SU-DHL-6 (cell line): ENCODE results near the gene TBX5.

Experiments used
- H2AFZ ChIP-seq: fragments of 200-600 bp; sonication (generic); 2 replicates; pipeline ENCODE4 v1.6.1; 2014; ENCODE audit warnings: low read depth, mild to moderate bottlenecking, moderate library complexity, mixed read lengths, antibody characterized with exemption, low read length; ENCODE audit not compliant: severe bottlenecking
- H3F3A ChIP-seq: fragments of 200-600 bp; shearing (Covaris generic); 2 replicates; pipeline ENCODE4 v1.6.0; 2016; ENCODE audit warnings: antibody characterized with exemption, mild to moderate bottlenecking; ENCODE audit not compliant: insufficient read depth
- H3K27ac ChIP-seq: fragments of 200-600 bp; sonication (generic); 2 replicates; pipeline ENCODE4 v1.5.1; 2016; ENCODE audit warnings: low read depth, mild to moderate bottlenecking, low read length, moderate library complexity, mixed read lengths
- H3K27me3 ChIP-seq: fragments of 200-600 bp; sonication (generic), shearing (Covaris generic); 2 replicates; pipeline ENCODE4 v1.6.0; 2014; ENCODE audit warnings: mild to moderate bottlenecking, low read length
- H3K36me3 ChIP-seq: fragments of 200-600 bp; sonication (generic); 2 replicates; pipeline ENCODE4 v1.6.1; 2014; ENCODE audit warnings: mild to moderate bottlenecking, low read length, mixed read lengths
- H3K4me2 ChIP-seq: fragments of 300-600, 200-600 bp; shearing (Covaris generic), sonication (generic); 2 replicates; pipeline ENCODE4 v1.6.0; 2014; ENCODE audit warnings: low read length, low read depth, mild to moderate bottlenecking; ENCODE audit not compliant: poor library complexity, severe bottlenecking
- H3K4me3 ChIP-seq: fragments of 200-600 bp; sonication (generic); 2 replicates; pipeline ENCODE4 v1.5.1; 2014; ENCODE audit warnings: antibody characterized with exemption, low read length, mild to moderate bottlenecking, mixed read lengths; ENCODE audit not compliant: insufficient read depth, poor library complexity, severe bottlenecking
- H3K79me2 ChIP-seq: fragments of 200-600 bp; sonication (generic); 2 replicates; pipeline ENCODE4 v1.6.1; 2014; ENCODE audit warnings: mild to moderate bottlenecking, low read length, moderate library complexity; ENCODE audit not compliant: insufficient read depth
- H3K9ac ChIP-seq: fragments of 200-600 bp; sonication (generic); 2 replicates; pipeline ENCODE4 v1.7.0; 2014; ENCODE audit warnings: mild to moderate bottlenecking, low read length
- H3K9me2 ChIP-seq: fragments of 200-600 bp; sonication (generic); replicated peaks from 2 replicates; pipeline ENCODE4 v1.6.1; 2014; ENCODE audit warnings: low read length; ENCODE audit not compliant: insufficient read depth
- H3K9me3 ChIP-seq: fragments of 200-600 bp; sonication (generic); 2 replicates; pipeline ENCODE4 v1.6.1; 2014; ENCODE audit warnings: low read length, mixed read lengths; ENCODE audit not compliant: insufficient read depth
- H4K20me1 ChIP-seq: fragments of 200-600 bp; sonication (generic); 2 replicates; pipeline ENCODE4 v1.6.1; 2014; ENCODE audit warnings: low read depth, mild to moderate bottlenecking, antibody characterized with exemption, low read length, moderate library complexity, mixed read lengths
- EZH2phosphoT487 ChIP-seq: fragments of 200-600 bp; sonication (generic), shearing (Covaris generic); conservative IDR thresholded peaks from 2 replicates; pipeline ENCODE4 v1.6.1; 2018; ENCODE audit warnings: mild to moderate bottlenecking, antibody characterized with exemption, low read length, moderate library complexity, mixed read lengths
- TF ChIP-seq, protein P1 (sequence below): fragments of 200-600 bp; sonication (generic); IDR thresholded peaks from one replicate; pipeline ENCODE4 v1.5.1; 2017; ENCODE audit warnings: antibody characterized with exemption, mild to moderate bottlenecking, low read length, moderate library complexity; ENCODE audit not compliant: insufficient read depth, poor library complexity, severe bottlenecking

The TBX5 gene

DNA sequence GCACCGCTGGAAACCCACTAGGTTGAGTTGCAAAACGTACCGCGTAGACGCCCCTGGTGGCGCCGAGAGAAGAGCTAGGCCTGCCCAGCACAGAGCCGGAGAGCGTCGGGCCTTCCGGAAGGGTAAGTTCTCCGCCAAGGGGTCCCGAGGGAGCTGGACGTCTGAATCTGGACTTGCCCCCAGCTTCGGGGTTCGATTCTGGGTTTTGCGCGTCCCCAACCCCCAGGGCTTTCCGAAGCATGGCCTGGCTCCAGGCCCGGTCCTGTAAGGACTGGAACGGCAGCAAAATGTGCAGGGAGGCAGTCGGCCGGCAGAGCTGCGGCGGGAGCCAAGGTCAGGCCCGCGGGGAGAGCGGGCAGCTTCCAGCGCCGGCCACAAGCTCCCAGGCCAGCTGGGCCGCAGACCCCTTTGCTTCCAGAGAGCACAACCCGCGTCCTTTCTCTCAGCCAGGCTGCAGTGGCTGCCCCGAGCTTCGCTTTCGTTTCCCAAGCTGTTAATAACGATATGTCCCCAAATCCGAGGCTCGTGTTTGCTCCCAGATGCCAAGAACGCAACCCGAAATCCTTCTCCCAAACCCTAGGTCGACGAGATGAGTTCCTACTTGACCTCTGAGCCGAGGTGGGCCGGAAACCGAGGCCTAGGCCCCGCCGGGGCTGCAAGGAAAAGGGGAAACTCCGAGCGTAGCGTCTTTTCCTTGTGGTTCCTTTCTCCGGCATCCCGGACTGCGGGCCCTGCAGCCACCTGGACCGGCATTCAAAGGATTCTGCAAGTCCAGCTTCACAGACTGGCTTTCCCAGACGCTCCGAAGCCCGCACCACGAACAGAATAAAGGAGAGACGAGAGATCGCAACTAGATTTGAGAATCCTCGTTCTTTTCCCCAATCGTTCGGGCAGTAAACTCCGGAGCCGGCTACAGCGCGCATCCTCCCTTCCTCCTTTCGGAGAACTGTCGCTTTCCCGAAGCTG, 3.2 kb upstream of the TBX5 start:
- H3F3A ChIP-seq, result no peaks in the 10 kb centered on the region
- H3K79me2 ChIP-seq, result no peaks in the 10 kb centered on the region
- TF ChIP-seq, protein P1, sequence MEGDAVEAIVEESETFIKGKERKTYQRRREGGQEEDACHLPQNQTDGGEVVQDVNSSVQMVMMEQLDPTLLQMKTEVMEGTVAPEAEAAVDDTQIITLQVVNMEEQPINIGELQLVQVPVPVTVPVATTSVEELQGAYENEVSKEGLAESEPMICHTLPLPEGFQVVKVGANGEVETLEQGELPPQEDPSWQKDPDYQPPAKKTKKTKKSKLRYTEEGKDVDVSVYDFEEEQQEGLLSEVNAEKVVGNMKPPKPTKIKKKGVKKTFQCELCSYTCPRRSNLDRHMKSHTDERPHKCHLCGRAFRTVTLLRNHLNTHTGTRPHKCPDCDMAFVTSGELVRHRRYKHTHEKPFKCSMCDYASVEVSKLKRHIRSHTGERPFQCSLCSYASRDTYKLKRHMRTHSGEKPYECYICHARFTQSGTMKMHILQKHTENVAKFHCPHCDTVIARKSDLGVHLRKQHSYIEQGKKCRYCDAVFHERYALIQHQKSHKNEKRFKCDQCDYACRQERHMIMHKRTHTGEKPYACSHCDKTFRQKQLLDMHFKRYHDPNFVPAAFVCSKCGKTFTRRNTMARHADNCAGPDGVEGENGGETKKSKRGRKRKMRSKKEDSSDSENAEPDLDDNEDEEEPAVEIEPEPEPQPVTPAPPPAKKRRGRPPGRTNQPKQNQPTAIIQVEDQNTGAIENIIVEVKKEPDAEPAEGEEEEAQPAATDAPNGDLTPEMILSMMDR, result no peak
- TF ChIP-seq EZH2phosphoT487, result no peak
- no peaks in the 10 kb centered on the region for H3K9me3 ChIP-seq
- no peak overlapping the region for H3K4me2 ChIP-seq
- H3K27me3 ChIP-seq, result no peaks in the 10 kb centered on the region
- no peak overlapping the region for H3K27ac ChIP-seq
- no peak overlapping the region for H2AFZ ChIP-seq
- no peaks in the 10 kb centered on the region for H4K20me1 ChIP-seq
- H3K9me2 ChIP-seq, result no peaks in the 10 kb centered on the region
- H3K9ac ChIP-seq, result no peak overlapping the region
- H3K4me3 ChIP-seq, result no peak overlapping the region
- no peaks in the 10 kb centered on the region for H3K36me3 ChIP-seq

DNA sequence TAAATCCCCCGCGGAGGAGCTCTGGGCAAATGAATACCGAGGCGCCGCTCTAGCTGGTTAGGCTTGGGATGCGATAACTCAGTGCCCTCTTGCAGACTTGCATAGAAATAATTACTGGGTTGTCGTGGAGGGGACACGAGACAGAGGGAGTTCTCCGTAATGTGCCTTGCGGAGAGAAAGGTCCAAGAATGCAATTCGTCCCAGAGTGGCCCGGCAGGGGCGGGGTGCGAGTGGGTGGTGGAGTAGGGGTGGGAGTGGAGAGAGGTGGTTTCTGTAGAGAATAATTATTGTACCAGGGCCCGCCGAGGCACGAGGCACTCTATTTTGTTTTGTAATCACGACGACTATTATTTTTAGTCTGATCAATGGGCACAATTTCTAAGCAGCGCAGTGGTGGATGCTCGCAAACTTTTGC, 2.5 kb upstream of the TBX5 start:
- H3K27ac ChIP-seq, result no peak overlapping the region
- H3K79me2 ChIP-seq, result no peaks in the 10 kb centered on the region
- H3F3A ChIP-seq, result no peaks in the 10 kb centered on the region
- no peaks in the 10 kb centered on the region for H3K9me2 ChIP-seq
- no peak overlapping the region for H3K9ac ChIP-seq
- H3K4me2 ChIP-seq, result no peak overlapping the region
- no peaks in the 10 kb centered on the region for H3K27me3 ChIP-seq
- TF ChIP-seq, protein P1, result no peak
- TF ChIP-seq EZH2phosphoT487, result no peak
- H3K36me3 ChIP-seq, result no peaks in the 10 kb centered on the region
- no peak overlapping the region for H3K4me3 ChIP-seq
- no peaks in the 10 kb centered on the region for H4K20me1 ChIP-seq
- H3K9me3 ChIP-seq, result no peaks in the 10 kb centered on the region
- no peak overlapping the region for H2AFZ ChIP-seq

DNA sequence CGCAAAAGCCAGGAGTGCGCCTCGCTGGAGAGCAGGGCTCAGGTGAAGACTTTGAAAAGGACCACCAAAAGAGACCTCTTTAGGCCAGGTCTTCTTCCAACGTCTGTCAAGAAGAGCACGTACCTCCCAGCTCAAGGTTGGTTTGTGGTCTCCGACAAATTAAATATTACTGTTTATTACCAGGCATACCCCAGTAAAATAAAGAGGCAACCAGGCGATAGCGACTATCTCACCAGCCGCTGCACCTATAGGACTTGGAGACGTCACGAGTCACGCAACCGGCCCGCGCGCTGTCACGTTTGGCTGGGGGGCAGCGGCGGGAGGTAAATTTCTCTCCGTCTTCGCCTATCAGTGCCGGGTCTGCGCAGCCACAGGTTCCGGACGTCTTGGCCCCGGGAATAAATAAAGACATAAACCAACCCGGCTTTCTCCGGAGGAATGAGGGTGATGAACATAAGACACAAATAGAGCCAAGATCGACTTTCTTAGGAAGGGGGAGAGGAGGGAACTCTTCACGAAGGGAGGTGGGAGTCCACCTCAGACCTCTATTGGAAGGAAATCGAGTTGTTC, 2.0 kb upstream of the TBX5 start:
- TF ChIP-seq EZH2phosphoT487, result no peak
- TF ChIP-seq, protein P1, result no peak
- Histone ChIP-seq H3K27ac (no peak overlapping the region), H3K4me3 (no peak overlapping the region), H3K79me2 (no peaks in the 10 kb centered on the region), H3K9me3 (no peaks in the 10 kb centered on the region), H3K9me2 (no peaks in the 10 kb centered on the region), H3K9ac (no peak overlapping the region), H2AFZ (no peak overlapping the region), H3F3A (no peaks in the 10 kb centered on the region), H3K36me3 (no peaks in the 10 kb centered on the region), H4K20me1 (no peaks in the 10 kb centered on the region), H3K4me2 (no peak overlapping the region), H3K27me3 (no peaks in the 10 kb centered on the region)
